ENCODE data around the gene SPOCK1.
"Not testable (repeated sequence)": the region's sequence is repeated elsewhere in the genome, so short reads cannot be mapped to it uniquely, and the experiment has no call there.

The SPOCK1 gene

DNA sequence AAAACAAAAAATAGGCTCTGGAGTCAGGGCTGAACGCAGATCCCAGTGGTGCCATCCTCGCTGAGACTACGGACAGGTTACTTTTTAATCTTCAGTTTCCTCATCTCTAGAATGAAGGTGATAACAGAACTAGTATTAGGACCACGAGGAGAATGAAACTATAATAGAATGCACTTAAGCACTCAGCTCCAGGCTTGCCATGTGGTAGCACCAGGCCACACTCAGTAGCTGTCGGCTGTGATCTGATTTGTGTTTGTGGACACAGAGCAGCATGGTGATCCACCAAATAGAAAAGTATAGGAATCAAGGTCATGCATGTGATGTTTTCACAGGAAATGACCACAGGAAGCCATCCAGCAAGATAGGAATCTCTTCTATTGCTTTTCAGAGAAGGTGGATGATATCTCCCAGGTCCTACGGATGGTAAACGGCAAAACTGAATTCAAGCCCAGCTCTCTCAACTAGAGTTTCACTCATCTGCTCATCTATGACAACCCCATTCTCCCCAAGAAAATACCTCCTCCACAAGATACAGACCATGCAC lies 498.0 kb downstream of the SPOCK1 start:
- no peak for DNase-seq

DNA sequence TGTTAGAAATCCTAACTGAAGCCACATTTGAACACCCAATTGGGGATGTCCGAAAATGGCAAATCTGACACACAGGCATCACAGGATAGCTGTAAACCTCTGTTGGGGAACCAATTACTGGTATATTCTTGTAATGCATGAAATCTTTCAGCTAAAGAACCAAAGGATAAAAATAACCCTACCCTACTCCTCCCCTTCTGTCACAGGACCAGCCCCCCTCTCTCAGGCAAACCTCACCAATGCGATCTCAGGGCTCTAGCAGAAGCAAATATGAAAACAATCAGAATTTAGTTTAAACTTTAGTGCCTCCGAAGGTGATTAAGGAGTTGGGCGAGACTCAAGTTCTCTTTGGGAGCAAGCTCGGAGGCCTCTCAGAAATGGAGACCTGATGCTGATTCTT lies 499.3 kb downstream of the SPOCK1 start:
- DNase-seq: no peak

DNA sequence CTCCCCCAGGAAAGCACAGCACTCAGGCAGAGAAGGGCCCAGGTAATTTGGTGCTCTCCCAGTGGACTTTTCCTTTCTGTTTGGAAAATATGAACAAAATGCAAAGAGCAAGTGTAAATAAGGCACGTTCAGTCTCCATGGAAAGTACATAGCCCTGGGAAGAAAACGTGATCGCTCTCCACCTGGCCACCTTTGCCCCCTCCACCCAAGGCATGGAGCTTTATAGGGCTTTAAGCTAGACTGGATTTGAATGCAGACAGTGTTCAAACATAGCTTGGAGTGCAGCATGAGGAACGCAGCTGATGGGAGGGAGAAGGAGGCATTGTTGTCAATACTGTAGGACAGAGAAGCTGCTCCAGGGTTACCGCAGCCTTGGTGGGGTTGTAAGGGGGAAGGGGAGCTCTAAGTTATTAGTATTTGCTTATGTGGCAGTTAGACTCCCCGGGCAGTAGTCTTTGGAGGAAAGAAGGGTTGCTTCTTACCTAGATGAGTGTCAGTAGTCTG lies 500.2 kb downstream of the SPOCK1 start:
- DNase-seq: no peak

DNA sequence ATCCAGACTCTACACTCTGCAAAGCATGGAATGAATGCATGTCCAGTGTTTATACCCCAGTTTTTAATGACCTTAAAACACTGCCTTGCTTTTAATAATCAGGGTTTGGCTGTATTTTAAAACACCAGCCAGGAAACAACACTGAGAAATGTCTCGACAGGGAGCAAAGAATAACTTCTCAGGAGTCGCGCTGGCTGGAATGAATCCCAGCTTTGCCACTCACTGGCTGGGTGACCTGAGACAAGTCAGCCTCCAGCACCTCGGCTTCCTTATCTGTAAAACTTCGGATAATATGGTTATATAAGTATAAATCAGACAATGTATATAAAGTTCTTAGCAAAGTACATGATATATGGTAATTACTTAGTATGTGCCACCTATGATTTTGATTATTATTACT lies 505.0 kb downstream of the SPOCK1 start:
- no peak for DNase-seq

DNA sequence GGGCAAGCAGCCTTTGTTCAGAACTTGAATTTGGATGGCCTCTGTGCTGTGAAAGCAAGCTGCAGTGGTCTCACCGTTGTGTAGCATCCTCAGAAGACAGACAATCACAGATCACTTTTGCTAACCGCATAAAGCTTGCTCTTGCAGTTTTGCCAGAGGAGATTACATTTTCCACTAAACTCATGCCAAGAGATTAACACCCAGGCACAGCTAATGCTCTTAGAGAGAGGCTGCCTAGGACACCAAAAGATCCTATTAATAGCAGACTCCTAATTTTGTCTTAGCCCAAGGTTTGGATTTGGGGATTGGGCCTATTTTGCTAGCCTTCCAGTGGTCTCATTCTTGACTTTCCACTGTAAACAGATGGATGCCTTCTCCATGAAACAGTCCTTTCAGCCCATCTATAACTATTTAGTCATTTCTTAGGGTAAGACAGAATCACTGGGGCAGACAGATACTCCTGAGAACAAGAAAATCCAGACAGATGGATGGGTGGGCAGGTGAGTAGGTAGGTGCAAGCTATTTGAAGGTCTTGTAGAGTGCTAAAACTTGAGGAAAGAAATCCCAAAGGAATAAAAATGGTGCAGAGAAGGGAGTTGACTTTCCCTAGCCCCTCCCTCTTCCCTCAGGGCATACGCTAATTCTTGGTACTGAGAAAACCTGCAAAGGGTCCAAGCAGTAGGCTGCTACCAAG lies 506.2 kb downstream of the SPOCK1 start:
- no peak for DNase-seq

DNA sequence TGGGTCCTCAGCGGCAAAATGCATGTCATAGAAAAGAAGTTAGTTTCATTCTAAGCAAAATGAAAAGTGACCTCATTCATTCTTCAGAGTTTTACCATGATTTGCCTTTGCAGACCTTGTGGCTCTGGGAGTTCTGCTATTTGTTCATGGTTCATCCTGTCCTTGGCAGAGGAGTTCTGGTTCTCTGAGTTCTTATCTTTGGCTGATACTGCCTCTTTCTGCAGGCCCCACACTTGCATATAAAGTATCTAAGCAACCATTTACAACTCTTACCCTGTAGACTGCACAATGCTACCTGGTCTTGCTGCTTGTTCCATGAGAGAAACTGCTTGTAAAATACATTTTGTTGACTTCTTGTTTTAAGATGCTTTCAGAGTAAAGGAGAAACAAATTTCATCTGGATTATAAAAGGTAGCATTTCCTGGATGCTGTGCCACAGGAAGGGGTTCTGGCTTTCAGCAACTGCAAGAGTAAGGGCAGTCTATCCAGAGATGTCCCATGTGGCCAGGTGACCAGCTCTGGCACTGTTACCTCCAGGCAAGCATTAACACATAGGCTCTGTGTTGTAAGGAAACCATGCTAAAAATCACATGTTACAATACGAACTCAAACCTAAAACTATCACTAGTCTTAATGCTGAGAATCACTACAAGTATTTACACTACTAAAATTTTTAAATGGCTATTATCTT lies 513.2 kb downstream of the SPOCK1 start:
- no peak for DNase-seq

DNA sequence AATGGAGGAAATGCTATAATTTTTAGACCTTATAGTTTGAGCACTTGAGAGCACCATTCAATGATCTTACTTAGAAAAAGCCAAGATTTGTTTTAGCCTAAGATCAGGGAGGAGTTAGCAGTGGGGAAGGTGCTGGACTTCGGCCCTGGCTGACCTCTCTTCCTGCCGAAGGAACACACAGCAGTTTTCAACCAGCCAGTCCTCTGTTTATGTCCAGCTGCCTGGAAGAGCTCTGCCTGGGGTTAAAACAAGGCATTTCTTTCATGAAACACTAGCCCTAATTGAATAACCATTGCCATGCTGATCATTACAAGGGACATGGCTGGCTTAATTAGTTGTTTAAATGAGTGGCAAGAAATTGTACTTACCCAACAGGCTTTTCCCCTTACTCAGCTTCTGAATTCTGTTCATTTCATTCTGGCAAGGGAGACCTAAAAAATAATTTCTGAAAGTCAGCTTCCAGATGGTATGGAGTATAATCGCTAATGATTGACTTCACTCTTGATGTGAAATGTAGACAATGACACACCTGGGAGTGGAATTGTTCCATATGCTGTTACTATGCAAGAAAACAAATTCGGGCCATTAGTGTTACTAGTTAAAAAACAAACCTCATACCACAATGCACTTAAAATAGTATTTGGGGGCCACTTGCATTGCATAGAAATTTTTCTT lies 514.2 kb downstream of the SPOCK1 start:
- DNase-seq: no peak

DNA sequence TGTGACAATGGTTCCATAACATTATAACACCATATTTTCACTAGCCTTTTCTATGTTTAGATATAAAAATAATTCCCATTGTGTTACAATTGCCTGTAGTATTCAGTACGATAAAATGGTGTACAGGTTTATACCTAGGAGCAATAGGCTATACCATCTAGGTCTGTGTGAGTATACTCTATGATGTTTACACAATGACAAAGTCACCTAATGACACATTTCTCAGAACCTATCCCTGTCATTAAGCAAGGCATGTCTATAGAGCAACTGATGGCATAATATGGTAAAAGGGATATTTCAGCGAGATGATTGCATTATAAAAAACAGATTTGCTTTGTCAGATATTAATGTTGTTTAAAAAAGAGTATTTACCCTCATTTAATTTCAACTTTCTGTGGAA lies 517.2 kb downstream of the SPOCK1 start:
- DNase-seq: no peak

DNA sequence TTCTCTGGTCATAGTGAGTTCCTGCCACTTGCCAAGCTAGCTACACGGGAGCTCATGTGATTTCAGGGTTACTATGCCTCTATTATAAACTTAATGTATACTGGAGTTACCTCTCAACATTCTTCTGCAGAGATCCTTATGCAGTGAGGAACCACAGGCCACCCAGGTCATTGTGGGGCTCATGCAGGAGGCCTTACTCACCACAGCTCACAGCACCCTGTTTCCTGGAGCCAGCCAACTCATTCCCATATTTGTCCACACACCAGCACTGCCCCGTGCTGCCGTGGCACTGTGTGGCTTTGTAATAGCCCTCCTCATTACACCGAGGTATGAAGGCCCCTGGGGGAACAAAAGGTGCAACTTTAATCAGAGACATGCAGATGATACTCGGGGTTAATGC lies 520.0 kb downstream of the SPOCK1 start:
- DNase-seq: no peak

DNA sequence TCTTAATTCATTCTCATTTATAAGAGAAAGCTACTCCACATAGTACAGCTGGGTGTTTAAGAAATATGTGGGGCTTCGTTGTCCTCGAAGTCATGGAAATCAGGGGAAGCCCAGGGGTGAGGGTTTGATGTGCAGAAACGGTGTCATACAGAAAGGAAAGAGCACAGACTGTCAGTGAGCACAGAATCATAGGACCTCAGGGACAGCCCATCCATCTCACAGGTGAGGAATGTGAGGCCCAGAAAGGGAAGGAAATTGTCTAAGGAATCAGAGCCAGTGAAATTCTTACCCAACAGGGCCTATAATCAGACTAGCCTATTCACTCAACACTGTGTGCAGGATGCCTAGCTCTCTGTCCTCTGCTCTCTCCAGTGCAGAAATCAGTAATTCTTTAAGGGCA lies 535.6 kb downstream of the SPOCK1 start:
- no peak for DNase-seq

DNA sequence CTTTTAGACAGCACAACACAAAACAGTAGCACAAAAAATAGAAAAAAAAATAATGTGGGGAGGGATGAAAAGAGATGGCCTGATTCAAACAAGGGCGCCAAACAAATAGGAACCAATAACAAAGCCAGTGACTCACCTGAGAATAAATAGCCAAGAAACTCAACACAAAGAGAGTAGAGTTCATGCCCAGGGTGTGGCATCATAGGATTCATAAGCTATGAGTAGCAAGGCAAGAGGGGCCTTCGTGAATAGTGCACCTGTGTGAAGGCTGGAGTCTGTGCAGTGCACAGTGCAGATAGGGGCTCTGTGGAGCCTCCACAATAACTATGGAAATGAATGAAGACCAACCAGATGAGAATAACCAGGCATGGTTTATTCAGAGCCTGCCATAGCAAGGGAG lies 541.7 kb downstream of the SPOCK1 start:
- no peak for DNase-seq

DNA sequence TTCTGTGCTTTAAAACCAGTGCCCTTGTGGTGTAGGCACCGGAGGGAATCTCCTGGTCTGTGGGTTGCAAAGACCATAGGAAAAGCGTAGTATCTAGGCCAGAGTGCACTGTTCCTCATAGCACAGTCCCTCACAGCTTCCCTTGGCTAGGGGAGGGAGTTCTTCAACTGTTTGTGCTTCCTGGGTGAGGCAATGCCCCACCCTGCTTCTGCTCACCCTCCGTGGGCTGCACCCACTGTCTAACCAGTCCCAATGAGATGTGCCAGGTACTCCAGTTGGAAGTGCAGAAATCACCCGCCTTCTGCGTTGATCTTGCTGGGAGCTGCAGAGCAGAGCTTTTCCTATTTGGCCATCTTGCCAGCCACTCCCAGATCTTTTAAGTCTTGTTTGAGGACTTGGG lies 545.0 kb downstream of the SPOCK1 start:
- DNase-seq: not testable (repeated sequence)

DNA sequence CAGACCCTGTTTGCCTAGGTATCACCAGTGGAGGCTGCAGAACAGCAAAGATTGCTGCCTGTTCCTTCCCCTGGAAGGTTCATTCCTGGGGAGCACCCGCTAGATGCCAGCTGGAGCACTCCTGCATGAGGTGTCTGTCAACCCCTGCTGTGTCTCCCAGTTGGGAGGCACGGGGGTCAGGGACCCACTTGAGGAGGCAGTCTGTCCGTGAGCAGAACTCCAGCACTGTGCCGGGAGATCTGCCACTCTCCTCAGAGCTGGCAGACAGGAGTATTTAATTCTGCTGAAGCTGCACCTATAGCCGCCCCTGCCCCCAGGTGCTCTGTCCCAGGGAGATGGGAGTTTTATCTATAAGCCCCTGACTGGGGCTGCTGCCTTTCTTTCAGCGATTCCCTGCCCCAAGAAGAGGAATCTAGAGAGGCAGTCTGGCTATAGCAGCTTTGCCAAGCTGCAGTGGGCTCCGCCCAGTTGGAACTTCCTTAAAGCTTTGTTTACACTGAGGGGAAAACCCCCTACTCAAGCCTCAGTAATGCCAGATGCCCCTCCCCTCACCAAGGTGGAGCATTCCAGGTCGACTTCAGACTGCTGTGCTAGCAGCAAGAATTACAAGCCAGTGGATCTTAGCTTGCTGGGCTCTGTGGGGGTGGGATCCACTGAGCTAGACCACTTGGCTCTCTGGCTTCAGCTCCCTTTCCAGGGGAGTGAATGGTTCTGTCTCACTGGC lies 545.6 kb downstream of the SPOCK1 start:
- not testable (repeated sequence) for DNase-seq

DNA sequence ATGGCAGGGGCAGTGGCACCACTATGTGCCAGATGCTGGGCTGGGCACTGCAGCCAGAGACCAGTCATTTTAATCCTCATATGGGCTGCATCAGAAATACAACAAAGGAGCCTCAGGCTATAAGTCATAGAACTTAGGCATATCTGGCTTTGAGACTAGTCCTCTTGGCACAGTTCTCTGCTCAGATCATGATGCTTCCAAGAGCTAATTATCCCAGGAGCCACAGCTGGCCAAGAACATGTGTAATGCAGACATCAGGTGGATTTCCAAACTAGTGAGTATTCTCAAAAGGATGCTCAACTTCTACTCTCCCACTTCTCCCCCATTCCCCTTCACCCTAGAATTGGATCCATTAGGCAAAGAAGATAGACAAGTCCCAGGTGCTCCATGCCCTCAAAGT lies 571.6 kb downstream of the SPOCK1 start:
- no peak for DNase-seq

DNA sequence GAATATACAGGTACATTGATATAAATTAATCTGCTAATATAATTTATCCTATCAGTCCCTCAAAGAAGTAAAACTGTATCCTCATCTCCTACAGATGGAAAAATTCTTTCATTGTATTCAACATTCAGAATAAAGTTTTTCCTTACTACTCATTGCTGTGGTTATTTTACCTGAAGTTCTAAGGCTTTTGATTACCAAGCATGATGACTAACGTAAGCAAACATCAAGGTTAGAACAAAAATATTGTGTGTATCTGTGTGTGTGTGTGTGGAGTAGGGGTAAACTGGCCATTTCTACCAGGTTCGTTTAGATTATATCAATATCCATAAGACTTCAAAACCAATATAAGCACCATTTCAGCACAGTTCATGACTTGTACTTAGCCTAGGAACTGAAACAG lies 573.1 kb downstream of the SPOCK1 start:
- no peak for DNase-seq

Measured in CD4-positive, alpha-beta T cell treated with Interleukin-12 subunit alpha and Interleukin-12 subunit beta, for 1 hour (primary cell).